B cell (primary cell): ENCODE data around the gene SCN4A. TPM values are rescaled to one million over a fixed set of nuclear protein-coding genes. Genes with fewer than 3 reads are reported as not detected.
"Not testable (repeated sequence)": the region's sequence is repeated elsewhere in the genome, so short reads cannot be mapped to it uniquely, and the experiment has no call there.

Experiments
- ATAC-seq: fragments of 200-7000 bp; cut with Tn5 transposase; one replicate; pipeline ENCODE4 v1.10.0; 2021; ENCODE audit warnings: low read depth, mild to moderate bottlenecking, moderate number of reproducible peaks, moderate library complexity
- CTCF ChIA-PET: fragments of 350-600 bp; sonication (Branson Sonifier 250); formaldehyde crosslinking; loops from one replicate; lab custom pipeline; 2021; ENCODE audit warnings: antibody characterized with exemption, inconsistent platforms; lab: Charles Lee
- POLR2A ChIA-PET: fragments of 350-600 bp; sonication (Branson Sonifier 250); formaldehyde crosslinking; loops from one replicate; lab custom pipeline; 2021; ENCODE audit warnings: antibody characterized with exemption; lab: Charles Lee
- DNase-seq: peaks from one replicate; pipeline ENCODE4 v3.0.0; 2013
- H2AFZ ChIP-seq: 2 replicates; pipeline ENCODE4 v1.6.1; 2012; ENCODE audit warnings: mild to moderate bottlenecking, low read depth, low read length; ENCODE audit not compliant: insufficient read depth, poor library complexity, severe bottlenecking
- H3K27ac ChIP-seq, 2 donors: 1 replicate in 1 of 2; 2 replicates in 1 of 2; pipeline ENCODE4 v1.5.1; 2012 to 2013; ENCODE audit warnings: low read length in 2 of 2, mild to moderate bottlenecking in 2 of 2, moderate library complexity in 1 of 2
- H3K27me3 ChIP-seq, 4 experiments: fragments of 200-600 bp in 1 of 4; sonication (generic) in 1 of 4; replicated peaks in 1 of 4; 1 replicate in 2 of 4; 2 replicates in 2 of 4; pipeline versions ENCODE4 v1.6.1 to v1.7.0; 2013 to 2016; ENCODE audit warnings: low read length in 3 of 4, mild to moderate bottlenecking in 2 of 4, mixed read lengths in 1 of 4, moderate library complexity in 1 of 4; ENCODE audit not compliant: insufficient read depth in 4 of 4, control insufficient read depth in 3 of 4; ENCODE audit errors: control extremely low read depth in 1 of 4
- H3K36me3 ChIP-seq, 2 experiments: replicated peaks in 1 of 2; 1 replicate in 1 of 2; 2 replicates in 1 of 2; pipeline versions ENCODE4 v1.6.1 to v1.7.1; 2013; ENCODE audit warnings: low read length in 1 of 2; ENCODE audit not compliant: insufficient read depth in 2 of 2, control insufficient read depth in 1 of 2; ENCODE audit errors: control extremely low read depth in 1 of 2, extremely low read depth in 1 of 2
- H3K4me1 ChIP-seq, 2 donors: fragments of 200-600 bp in 1 of 2; sonication (generic) in 1 of 2; 1 replicate in 1 of 2; 2 replicates in 1 of 2; pipeline versions ENCODE4 v1.5.1 to v1.6.1; 2013 to 2017; ENCODE audit warnings: low read length in 2 of 2; ENCODE audit not compliant: control insufficient read depth in 2 of 2, insufficient read depth in 2 of 2
- H3K4me2 ChIP-seq: replicated peaks from 2 replicates; pipeline ENCODE3; 2012; ENCODE audit warnings: mild to moderate bottlenecking, low read depth, low read length; ENCODE audit not compliant: poor library complexity, severe bottlenecking
- H3K4me3 ChIP-seq, 5 experiments: fragments of 200-600 bp in 1 of 5; sonication (generic) in 1 of 5; 1 replicate in 3 of 5; 2 replicates in 2 of 5; pipeline versions ENCODE4 v1.5.1 to v1.7.0; 2011 to 2016; ENCODE audit warnings: low read length in 4 of 5, mild to moderate bottlenecking in 4 of 5, low read depth in 2 of 5, control low read depth in 1 of 5, moderate library complexity in 1 of 5; ENCODE audit not compliant: insufficient read depth in 1 of 5; ENCODE audit errors: control extremely low read depth in 1 of 5, extremely low read depth in 1 of 5
- H3K79me2 ChIP-seq: fragments of 200-600 bp; sonication (generic); one replicate; pipeline ENCODE4 v1.6.0; 2016; ENCODE audit warnings: low read length; ENCODE audit not compliant: control insufficient read depth, insufficient read depth
- H3K9ac ChIP-seq: fragments of 200-600 bp; sonication (generic); 2 replicates; pipeline ENCODE4 v1.6.1; 2017; ENCODE audit warnings: mild to moderate bottlenecking, low read length, moderate library complexity
- H3K9me3 ChIP-seq, 3 donors: one replicate each; pipeline versions ENCODE4 v1.6.1 to v1.7.1; 2013; ENCODE audit warnings: low read length in 2 of 3; ENCODE audit not compliant: control insufficient read depth in 2 of 3, insufficient read depth in 1 of 3; ENCODE audit errors: control extremely low read depth in 1 of 3
- H4K20me1 ChIP-seq: 2 replicates; pipeline ENCODE4 v1.6.0; 2012; ENCODE audit warnings: mild to moderate bottlenecking, low read length; ENCODE audit not compliant: insufficient read depth, control insufficient read depth, poor library complexity, severe bottlenecking
- H3K27ac Mint-ChIP-seq: one replicate; pipeline ENCODE4 v1.8.0; 2021; ENCODE audit warnings: mixed read lengths
- H3K27me3 Mint-ChIP-seq: one replicate; pipeline ENCODE4 v1.8.0; 2021; ENCODE audit warnings: mixed read lengths
- H3K4me1 Mint-ChIP-seq: one replicate; pipeline ENCODE4 v1.8.0; 2021; ENCODE audit warnings: mixed read lengths
- H3K4me3 Mint-ChIP-seq: one replicate; pipeline ENCODE4 v1.8.0; 2021; ENCODE audit warnings: mixed read lengths
- H3K9me3 Mint-ChIP-seq: one replicate; pipeline ENCODE4 v1.8.0; 2022; ENCODE audit warnings: mixed read lengths; ENCODE audit not compliant: insufficient read depth
- EZH2 ChIP-seq: IDR thresholded peaks from 2 replicates; pipeline ENCODE4 v1.6.1; 2012; ENCODE audit warnings: borderline replicate concordance, low read depth, mild to moderate bottlenecking, moderate library complexity, low read length; ENCODE audit not compliant: insufficient read depth, poor library complexity, severe bottlenecking
- WGBS: methylation state at CpG from one replicate; pipeline ENCODE4 v1.1.5; 2013; ENCODE audit warnings: missing lambda C conversion rate; ENCODE audit not compliant: insufficient coverage; 5-methylcytosine and 5-hydroxymethylcytosine counted together
- intact Hi-C: fragments of 100-400 bp; cut with micrococcal nuclease; formaldehyde crosslinking; loops from one replicate; pipeline ENCODE4 v1.10.0; 2022
- polyA plus RNA-seq: library from polyadenylated mRNA; depleted of rRNA; stranded (reverse); fragments of >200 nt; gene quantifications from 2 replicates; pipeline ENCODE4 v1.2.3, GENCODE V29; 2012
- total RNA-seq, 2 donors: library from RNA; stranded (reverse); fragments of 120-200 nt in 1 of 2; gene quantifications; 1 replicate in 1 of 2; 2 replicates in 1 of 2; pipeline versions ENCODE4 v1.2.3 to v1.2.4, GENCODE V29; 2013 to 2022
- TF ChIP-seq, protein P1 (sequence below): fragments of 200-600 bp; IDR thresholded peaks from one replicate; pipeline ENCODE4 v1.8.0; 2022; ENCODE audit warnings: antibody characterized with exemption, mild to moderate bottlenecking

The SCN4A gene
- total and polyA plus RNA-seq, 2 donors (not counting 1 experiment from before 2014, with no cell fraction given), result 1.1 to 1.4 TPM

- POLR2A ChIA-PET, result no interaction called here
These were observed 35.1 kb upstream of the SCN4A start for GRCh38 chr17:64007838-64008282.

DNA sequence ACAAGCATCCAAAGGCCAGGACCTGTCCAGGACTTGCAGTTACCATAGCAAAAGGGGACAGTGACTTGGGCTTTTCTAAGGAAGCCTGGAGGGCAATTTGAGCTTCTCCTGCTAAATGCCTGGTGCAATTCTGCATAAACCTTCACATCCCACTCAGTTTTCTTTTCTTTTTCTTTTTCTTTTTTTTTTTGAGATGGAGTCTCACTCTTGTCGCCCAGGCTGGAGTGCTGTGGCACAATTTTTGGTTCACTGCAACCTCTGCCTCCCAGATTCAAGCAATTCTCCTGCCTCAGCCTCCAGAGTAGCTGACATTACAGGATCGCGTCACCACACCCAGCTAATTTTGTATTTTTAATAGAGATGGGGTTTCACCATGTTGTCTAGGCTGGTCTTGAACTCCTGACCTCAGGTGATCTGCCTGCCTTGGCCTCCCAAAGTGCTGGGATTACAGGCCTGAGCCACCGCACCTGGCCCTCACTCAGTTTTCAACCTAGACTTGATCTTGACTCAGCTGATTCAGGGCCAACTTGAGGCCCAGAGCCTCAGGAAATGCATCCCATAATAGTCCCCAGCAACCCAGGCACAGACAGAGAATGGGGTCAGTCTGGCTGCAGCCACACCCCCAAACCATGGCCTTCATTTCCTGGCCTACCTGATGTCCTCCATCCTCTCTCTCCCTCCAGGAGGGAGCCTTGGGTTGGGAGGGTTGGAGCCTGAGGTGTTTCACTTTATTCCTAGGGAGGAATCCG lies 34.5 kb upstream of the SCN4A start:
- Histone ChIP-seq H3K4me1 (peaks cover 27 to 41% of the 10 kb centered on the region in 2 donors), H3K79me2 (peaks cover 74% of the 10 kb centered on the region), H4K20me1 (peaks cover 99% of the 10 kb centered on the region), H3K4me2 (peak overlapping the region; percentile 21), H3K36me3 (peaks cover 0 to 92% of the 10 kb centered on the region in 2 experiments)
- peaks cover 41% of the 10 kb centered on the region for H3K4me1 Mint-ChIP-seq
- H3K27ac Mint-ChIP-seq, H3K4me3 ChIP-seq, H3K27ac ChIP-seq, H2AFZ ChIP-seq, ATAC-seq, H3K27me3 Mint-ChIP-seq, intact Hi-C loops, H3K9me3 Mint-ChIP-seq, H3K27me3 ChIP-seq, DNase-seq, H3K4me3 Mint-ChIP-seq, H3K9me3 ChIP-seq, H3K9ac ChIP-seq: not testable (repeated sequence)
- ChIA-PET POLR2A (interaction anchor here (1.5 kb wide), 1 partner anchor 10 kb away, joined by 4 read pairs; no protein-coding TSS in a partner anchor), CTCF (interaction anchor here (0.6 to 2.2 kb wide), 7 partner anchors 9 to 113 kb away, joined by 3 to 12 read pairs (median 3); partner anchors contain the start of gene ICAM2)
- 100% methylated on average over 1 of the region's 5 CpGs for WGBS

More at GRCh38 chr17:64007838-64008282, 35.1 kb upstream of the SCN4A start:
- Mint-ChIP-seq H3K4me3 (no peak overlapping the region), H3K27me3 (no peaks in the 10 kb centered on the region), H3K27ac (no peak overlapping the region), H3K4me1 (peaks cover 43% of the 10 kb centered on the region), H3K9me3 (no peaks in the 10 kb centered on the region)
- Histone ChIP-seq H4K20me1 (peaks cover 94% of the 10 kb centered on the region), H3K4me3 (no peak overlapping the region), H2AFZ (no peak overlapping the region), H3K79me2 (peaks cover 80% of the 10 kb centered on the region), H3K27ac (no peak overlapping the region), H3K9me3 (no peaks in the 10 kb centered on the region), H3K36me3 (peaks cover 0 to 88% of the 10 kb centered on the region in 2 experiments), H3K4me2 (no peak overlapping the region), H3K4me1 (peaks cover 27 to 42% of the 10 kb centered on the region in 2 donors), H3K27me3 (no peaks in the 10 kb centered on the region), H3K9ac (no peak overlapping the region)
- WGBS, result 96% methylated on average over 4 of the region's 5 CpGs
- no peak for TF ChIP-seq EZH2
- TF ChIP-seq, protein P1, sequence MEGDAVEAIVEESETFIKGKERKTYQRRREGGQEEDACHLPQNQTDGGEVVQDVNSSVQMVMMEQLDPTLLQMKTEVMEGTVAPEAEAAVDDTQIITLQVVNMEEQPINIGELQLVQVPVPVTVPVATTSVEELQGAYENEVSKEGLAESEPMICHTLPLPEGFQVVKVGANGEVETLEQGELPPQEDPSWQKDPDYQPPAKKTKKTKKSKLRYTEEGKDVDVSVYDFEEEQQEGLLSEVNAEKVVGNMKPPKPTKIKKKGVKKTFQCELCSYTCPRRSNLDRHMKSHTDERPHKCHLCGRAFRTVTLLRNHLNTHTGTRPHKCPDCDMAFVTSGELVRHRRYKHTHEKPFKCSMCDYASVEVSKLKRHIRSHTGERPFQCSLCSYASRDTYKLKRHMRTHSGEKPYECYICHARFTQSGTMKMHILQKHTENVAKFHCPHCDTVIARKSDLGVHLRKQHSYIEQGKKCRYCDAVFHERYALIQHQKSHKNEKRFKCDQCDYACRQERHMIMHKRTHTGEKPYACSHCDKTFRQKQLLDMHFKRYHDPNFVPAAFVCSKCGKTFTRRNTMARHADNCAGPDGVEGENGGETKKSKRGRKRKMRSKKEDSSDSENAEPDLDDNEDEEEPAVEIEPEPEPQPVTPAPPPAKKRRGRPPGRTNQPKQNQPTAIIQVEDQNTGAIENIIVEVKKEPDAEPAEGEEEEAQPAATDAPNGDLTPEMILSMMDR, result no peak
- DNase-seq (no peak), ATAC-seq (no peak)
- intact Hi-C loops, result no loop called here
- CTCF ChIA-PET, result interaction anchor here (2.2 kb wide), 1 partner anchor 21 kb away, joined by 10 read pairs; no protein-coding TSS in a partner anchor
